ENCODE data around the gene POC5. TPM values are rescaled to one million over a fixed set of nuclear protein-coding genes. Genes with fewer than 3 reads are reported as not detected.

The POC5 gene, protein sequence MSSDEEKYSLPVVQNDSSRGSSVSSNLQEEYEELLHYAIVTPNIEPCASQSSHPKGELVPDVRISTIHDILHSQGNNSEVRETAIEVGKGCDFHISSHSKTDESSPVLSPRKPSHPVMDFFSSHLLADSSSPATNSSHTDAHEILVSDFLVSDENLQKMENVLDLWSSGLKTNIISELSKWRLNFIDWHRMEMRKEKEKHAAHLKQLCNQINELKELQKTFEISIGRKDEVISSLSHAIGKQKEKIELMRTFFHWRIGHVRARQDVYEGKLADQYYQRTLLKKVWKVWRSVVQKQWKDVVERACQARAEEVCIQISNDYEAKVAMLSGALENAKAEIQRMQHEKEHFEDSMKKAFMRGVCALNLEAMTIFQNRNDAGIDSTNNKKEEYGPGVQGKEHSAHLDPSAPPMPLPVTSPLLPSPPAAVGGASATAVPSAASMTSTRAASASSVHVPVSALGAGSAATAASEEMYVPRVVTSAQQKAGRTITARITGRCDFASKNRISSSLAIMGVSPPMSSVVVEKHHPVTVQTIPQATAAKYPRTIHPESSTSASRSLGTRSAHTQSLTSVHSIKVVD
- total RNA-seq, result 5.0 and 5.6 TPM in 2 replicates

DNA sequence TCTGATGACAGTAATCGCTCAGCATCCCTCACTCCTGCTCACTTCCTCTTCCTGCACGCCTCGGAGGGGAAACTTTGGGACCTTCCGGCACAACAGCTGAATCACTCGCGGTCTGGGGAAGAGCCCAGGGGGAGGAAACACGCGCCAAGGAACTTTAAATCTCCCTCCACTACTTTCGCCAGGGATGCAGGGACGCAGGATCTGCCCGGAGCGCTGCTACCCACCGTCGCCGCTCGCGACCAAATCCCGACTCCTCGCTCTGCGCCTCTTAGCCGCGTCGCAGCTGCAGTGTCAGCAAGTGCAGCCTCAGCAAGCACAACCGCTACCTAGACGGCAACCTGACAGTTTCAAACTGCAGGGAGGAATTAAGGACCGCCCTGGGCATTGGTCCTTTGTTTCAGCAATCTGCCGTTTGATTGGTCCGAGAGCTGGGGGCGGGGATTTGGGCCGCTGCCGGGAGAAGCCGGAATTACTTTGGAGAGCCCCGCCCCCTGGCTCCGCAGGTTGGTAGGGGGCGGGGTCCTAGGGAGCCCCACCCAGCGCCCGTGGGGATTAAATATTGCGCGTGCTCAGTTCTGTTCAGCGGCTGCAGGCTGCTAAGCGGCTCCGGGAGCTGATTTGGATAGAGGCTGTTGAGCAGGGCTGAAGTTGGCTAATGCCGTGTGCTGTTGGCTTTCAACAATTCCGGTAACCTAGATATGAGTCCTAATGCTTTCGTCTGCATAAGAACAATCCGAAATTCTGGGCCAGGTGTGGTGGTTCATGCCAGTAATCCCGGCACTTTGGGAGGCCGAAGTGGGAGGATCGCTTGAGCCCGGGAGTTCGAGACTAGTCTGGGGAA, at the start of gene POC5:
POC5 (minus strand) TSS at position 356 of the 841 bp plus-strand sequence. CDS start 4,500 bp downstream, outside the sequence.

Other genes starting within 250 kb of the POC5 start
- 28.6 and 29.3 TPM in 2 replicates for gene CERT1, start 205.8 kb downstream of the POC5 start, total RNA-seq
- 24.3 and 26.6 TPM in 2 replicates for gene POLK, start 205.5 kb downstream of the POC5 start, total RNA-seq
- 0.95 and 1.3 TPM in 2 replicates for gene ANKDD1B, start 106.0 kb downstream of the POC5 start, total RNA-seq